ENCODE results near the gene XG.

Gene XG

GRCh38 chrX:2710041-2710840, 41.6 kb upstream of the XG start:
- Histone ChIP-seq H2AFZ (ENCODE audit: low read length) (no peak overlapping the region), H3K27me3 (replicated peaks; ENCODE audit: insufficient read depth, low read length) (no peaks in the 10 kb centered on the region), H3K4me3 (ENCODE audit: low read length) (no peak overlapping the region), H3K9me3 (replicated peaks; ENCODE audit: insufficient read depth, low read length) (no peaks in the 10 kb centered on the region), H4K20me1 (ENCODE audit: insufficient read depth, low read length) (no peaks in the 10 kb centered on the region), H3F3A (ENCODE audit: insufficient read depth, low read length) (no peaks in the 10 kb centered on the region), H3K79me2 (ENCODE audit: low read length) (no peaks in the 10 kb centered on the region), H3K27ac (ENCODE audit: low read length) (no peak overlapping the region), H3K9ac (ENCODE audit: low read length) (no peak overlapping the region), H3K4me2 (ENCODE audit: low read depth, low read length) (no peak overlapping the region), H3K36me3 (replicated peaks; ENCODE audit: insufficient read depth, low read length) (no peaks in the 10 kb centered on the region), H3K4me1 (ENCODE audit: low read length) (no peaks in the 10 kb centered on the region), H3K9me2 (replicated peaks; ENCODE audit: insufficient read depth, low read length) (no peaks in the 10 kb centered on the region)
- DNase-seq = no peak
- no peak for TF ChIP-seq EZH2phosphoT487 (IDR thresholded peaks at IDR 0.05; ENCODE audit: low read length)
- no peak for TF ChIP-seq EZH2 (optimal IDR thresholded peaks at IDR 0.05; ENCODE audit: low read depth, low read length)
- no peak for TF ChIP-seq CTCF (IDR thresholded peaks at IDR 0.05; ENCODE audit: low read length)

GRCh38 chrX:2711441-2711840, 40.4 kb upstream of the XG start:
- Histone ChIP-seq H3K9me3 (replicated peaks; ENCODE audit: insufficient read depth, low read length) (no peaks in the 10 kb centered on the region), H3K79me2 (ENCODE audit: low read length) (no peaks in the 10 kb centered on the region), H3K4me3 (ENCODE audit: low read length) (no peak overlapping the region), H3K4me2 (ENCODE audit: low read depth, low read length) (no peak overlapping the region), H3K9ac (ENCODE audit: low read length) (no peak overlapping the region), H3F3A (ENCODE audit: insufficient read depth, low read length) (no peaks in the 10 kb centered on the region), H2AFZ (ENCODE audit: low read length) (no peak overlapping the region), H4K20me1 (ENCODE audit: insufficient read depth, low read length) (no peaks in the 10 kb centered on the region), H3K27ac (ENCODE audit: low read length) (no peak overlapping the region), H3K36me3 (replicated peaks; ENCODE audit: insufficient read depth, low read length) (no peaks in the 10 kb centered on the region), H3K9me2 (replicated peaks; ENCODE audit: insufficient read depth, low read length) (no peaks in the 10 kb centered on the region), H3K27me3 (replicated peaks; ENCODE audit: insufficient read depth, low read length) (no peaks in the 10 kb centered on the region), H3K4me1 (ENCODE audit: low read length) (no peaks in the 10 kb centered on the region)
- no peak for DNase-seq
- TF ChIP-seq CTCF (IDR thresholded peaks at IDR 0.05; ENCODE audit: low read length) (no peak), EZH2phosphoT487 (IDR thresholded peaks at IDR 0.05; ENCODE audit: low read length) (no peak), EZH2 (optimal IDR thresholded peaks at IDR 0.05; ENCODE audit: low read depth, low read length) (no peak)

GRCh38 chrX:2712428-2712827, 39.4 kb upstream of the XG start:
- no peaks in the 10 kb centered on the region for H3K36me3 ChIP-seq (replicated peaks; ENCODE audit: insufficient read depth, low read length)
- H3K4me2 ChIP-seq (ENCODE audit: low read depth, low read length) = no peak overlapping the region

More at GRCh38 chrX:2712428-2712827, 39.4 kb upstream of the XG start:
- Histone ChIP-seq H3K9me2 (replicated peaks; ENCODE audit: insufficient read depth, low read length) (no peaks in the 10 kb centered on the region), H3K4me3 (ENCODE audit: low read length) (no peak overlapping the region), H3K27ac (ENCODE audit: low read length) (no peak overlapping the region), H3F3A (ENCODE audit: insufficient read depth, low read length) (no peaks in the 10 kb centered on the region), H4K20me1 (ENCODE audit: insufficient read depth, low read length) (no peaks in the 10 kb centered on the region), H2AFZ (ENCODE audit: low read length) (no peak overlapping the region), H3K79me2 (ENCODE audit: low read length) (no peaks in the 10 kb centered on the region), H3K9me3 (replicated peaks; ENCODE audit: insufficient read depth, low read length) (no peaks in the 10 kb centered on the region), H3K9ac (ENCODE audit: low read length) (no peak overlapping the region), H3K27me3 (replicated peaks; ENCODE audit: insufficient read depth, low read length) (no peaks in the 10 kb centered on the region), H3K4me1 (ENCODE audit: low read length) (no peaks in the 10 kb centered on the region)
- DNase-seq = no peak
- TF ChIP-seq EZH2 (optimal IDR thresholded peaks at IDR 0.05; ENCODE audit: low read depth, low read length) (no peak), CTCF (IDR thresholded peaks at IDR 0.05; ENCODE audit: low read length) (no peak), EZH2phosphoT487 (IDR thresholded peaks at IDR 0.05; ENCODE audit: low read length) (no peak)
